GM18907 (cell line): ENCODE data around the gene ZNF701.
"Not testable (repeated sequence)": the region's sequence is repeated elsewhere in the genome, so short reads cannot be mapped to it uniquely, and the experiment has no call there.

ENCODE experiments used
- ATAC-seq: cut with Tn5 transposase; IDR thresholded peaks from one replicate; pipeline ENCODE4 v1.9.1; 2021; ENCODE audit warnings: mild to moderate bottlenecking, moderate library complexity; ENCODE audit not compliant: unreplicated experiment

ZNF701 gene

DNA sequence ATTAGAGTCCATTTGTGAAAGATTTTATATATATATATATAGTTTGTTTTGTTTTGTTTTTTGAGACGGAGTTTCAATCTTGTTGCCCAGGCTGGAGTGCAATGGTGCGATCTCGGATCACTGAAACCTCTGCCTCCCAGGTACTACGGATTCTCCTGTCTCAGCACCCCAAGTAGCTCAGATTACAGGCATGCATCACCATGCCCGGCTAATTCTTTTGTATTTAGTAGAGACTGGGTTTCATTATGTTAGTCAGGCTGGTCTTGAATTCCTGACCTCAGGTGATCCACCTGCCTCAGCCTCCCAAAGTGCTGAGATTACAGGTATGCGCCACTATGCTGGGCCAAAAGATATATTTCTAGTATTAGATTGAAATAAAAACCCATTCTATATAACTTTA lies 4.0 kb upstream of the ZNF701 start:
- ATAC-seq: no peak

DNA sequence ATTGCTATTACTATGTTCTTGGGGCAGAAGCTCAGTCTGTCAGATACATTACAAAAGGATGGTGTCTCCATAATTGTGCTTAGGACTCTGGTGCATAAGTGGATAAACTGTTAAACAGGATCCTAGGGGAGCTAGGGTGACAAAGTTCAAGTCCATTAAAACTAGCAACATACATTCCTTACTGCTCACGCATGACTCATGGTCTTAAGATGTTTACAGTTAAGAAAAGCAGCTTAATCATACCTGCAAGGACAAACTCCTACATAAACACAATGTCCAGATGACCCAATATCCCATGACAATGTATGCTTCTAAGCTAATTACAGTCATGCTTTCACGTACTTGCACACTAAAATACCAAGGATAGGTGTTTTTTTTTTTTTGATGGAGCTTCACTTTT lies 3.5 kb upstream of the ZNF701 start:
- no peak for ATAC-seq

DNA sequence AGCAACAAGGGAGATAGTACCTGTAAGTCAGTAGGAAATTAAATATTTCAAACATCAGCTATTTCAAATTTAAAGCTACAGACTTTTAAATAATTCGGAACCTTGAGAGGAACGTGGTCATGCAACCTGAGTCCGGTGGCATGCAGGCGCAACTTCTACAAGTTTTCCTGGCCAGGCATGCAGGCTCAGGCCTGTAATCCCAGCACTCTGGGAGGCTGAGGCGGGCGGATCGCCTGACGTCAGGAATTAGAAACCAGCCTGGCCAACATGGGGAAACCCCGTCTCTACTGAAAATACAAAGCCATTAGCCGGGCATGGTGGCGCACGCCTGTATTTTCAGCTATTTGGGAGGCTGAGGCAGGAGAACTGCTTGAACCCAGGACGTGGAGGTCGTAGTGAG lies 2.2 kb upstream of the ZNF701 start:
- no peak for ATAC-seq

DNA sequence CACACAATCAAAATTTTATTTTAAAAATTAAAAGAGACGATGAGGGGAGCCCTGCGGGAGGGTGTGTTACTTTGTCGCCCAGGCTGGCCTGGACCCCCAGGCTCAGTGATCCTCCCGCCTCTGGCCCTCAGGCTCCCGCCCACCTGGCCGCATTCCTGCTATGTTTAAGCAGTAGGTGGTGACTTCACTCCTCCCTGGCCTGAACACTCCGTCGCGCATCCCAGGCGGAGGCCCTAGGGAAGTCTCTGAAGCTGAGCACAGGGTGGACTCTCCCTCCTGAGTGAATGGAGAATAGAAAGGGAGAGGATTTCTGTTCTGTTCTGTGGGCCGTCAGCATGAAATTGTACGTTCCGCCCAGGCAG lies 468 bp upstream of the ZNF701 start:
- ATAC-seq: not testable (repeated sequence)

DNA sequence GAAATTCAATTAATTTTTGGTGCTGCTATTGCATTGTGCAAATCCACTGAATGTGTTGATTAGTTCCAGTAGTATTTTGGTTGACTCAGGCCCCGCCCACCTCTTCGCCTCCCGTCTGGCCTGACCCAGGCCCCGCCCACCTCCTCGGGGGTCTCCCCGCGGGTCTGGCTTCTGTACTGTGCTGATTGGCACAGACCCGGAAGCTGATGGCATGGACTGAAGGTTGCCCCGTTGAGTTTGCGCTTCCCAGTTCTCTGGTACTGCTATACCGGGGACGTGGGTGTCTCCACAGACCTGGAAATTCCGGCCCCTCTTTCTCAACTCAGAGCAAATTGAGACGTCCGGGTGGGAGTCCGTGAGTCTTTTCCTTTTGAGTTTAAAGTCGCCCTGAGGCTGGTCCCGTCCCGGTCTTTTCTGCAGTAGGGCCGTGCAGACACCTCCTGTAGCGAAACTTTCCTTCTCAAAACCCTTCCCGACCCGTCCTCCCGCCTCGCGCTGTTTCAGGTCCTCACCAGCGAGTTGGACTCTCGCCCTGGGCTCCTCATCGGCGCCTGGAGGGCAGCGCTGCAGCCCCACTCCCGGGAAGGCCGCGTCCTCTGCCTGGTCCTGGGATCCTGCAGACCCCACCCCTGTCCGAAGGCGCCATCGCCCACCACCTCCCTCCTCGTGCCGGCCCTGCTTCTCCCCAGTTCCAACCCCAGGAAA lies 14.8 kb downstream of the ZNF701 start:
- ATAC-seq: no peak

- ATAC-seq: no peak
These were observed 15.5 kb downstream of the ZNF701 start for GRCh38 chr19:52585604-52586003.

GRCh38 chr19:52590728-52591127 lies 20.6 kb downstream of the ZNF701 start:
- ATAC-seq: no peak

DNA sequence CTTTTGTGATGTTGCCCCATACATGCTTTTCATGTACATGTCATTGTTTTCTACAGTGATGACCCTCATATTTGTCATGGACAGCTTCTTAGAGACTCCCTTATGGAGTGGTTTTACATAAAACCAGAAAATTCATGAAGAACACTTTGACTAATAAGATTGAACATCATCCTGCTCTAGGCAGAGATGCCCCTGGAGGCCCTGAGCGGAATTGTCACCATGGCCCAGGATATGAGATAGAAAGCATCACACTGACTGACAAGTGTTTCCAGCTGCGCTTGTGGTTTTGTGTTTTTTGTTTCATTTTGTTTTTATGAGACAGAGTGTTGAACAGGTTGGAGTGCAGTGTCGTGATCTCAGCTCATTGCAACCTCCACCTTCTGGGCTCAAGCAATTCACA lies 22.2 kb downstream of the ZNF701 start:
- ATAC-seq: no peak

DNA sequence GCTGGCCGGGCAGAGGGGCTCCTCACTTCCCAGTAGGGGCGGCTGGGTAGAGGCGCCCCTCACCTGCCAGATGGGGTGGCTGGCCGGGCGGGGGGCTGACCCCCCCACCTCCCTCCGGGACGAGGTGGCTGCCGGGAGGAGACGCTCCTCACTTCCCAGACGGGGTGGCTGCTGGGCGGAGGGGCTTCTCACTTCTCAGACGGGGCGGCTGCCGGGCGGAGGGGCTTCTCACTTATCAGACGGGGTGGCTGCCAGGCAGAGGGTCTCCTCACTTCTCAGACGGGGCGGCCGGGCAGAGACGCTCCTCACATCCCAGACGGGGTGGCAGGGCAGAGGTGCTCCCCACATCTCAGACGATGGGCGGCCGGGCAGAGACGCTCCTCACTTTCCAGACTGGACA lies 23.4 kb downstream of the ZNF701 start:
- ATAC-seq: not testable (repeated sequence)

DNA sequence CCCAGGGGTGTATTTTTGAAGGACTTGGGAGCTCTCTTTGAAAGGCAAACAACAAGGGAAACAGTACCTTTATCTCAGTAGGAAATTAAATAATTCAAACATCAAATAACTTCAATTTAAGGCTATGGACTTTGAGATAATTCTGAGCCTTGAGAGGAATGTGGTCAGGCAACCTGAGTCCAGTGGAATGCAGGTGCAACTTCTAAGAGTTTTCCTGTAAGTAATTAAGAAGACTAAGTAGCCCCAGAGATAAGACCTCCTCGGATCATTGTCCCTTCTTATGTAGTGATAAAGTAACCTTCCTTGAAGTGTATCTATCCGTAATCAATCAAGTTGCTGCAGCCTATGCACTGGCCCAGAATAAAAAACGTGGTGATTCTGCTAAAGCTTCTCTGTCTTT lies 29.2 kb downstream of the ZNF701 start:
- no peak for ATAC-seq

DNA sequence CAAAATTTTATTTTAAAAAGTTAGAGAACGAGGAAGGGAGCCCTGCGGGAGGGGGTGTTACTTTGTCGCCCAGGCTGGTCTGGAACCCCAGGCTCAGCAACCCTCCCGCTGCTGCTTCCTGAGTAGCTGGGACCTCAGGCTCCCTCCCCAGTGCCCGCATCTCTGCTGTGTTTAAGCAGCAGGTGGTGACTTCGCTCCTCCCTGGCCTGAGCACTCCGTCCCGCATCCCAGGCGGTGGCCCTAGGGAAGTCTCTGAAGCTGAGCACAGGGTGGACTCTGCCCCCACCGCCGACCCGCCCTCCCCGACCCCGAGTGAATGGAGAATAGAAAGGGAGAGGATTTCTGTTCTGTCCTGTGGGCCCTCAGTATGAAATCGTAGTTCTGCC lies 30.5 kb downstream of the ZNF701 start:
- peak; percentile 29 for ATAC-seq

GRCh38 chr19:52601025-52601973 lies 31.2 kb downstream of the ZNF701 start:
- peak; percentile 87 for ATAC-seq

- not testable (repeated sequence) for ATAC-seq
These were observed 31.9 kb downstream of the ZNF701 start for GRCh38 chr19:52601974-52602366.

DNA sequence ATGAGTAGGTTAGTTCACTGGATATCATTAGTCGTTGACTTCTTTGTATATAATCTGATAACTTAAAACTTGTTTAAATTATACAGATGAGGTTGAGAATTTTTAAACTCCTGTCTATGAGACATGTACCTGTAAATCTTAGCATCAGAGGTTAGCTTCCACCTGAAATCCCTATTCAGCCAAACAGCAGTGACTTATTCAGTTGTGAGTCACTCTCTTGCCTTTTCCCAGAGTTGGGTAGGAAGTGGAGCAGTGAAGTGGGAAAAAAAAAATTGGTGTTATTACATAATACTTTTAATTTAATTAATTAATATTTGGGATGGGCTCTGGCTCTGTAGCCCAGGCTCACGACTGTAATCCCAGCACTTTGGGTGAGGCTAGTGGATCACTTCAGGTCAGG lies 32.9 kb downstream of the ZNF701 start:
- no peak for ATAC-seq

GRCh38 chr19:52603558-52604207 lies 33.6 kb downstream of the ZNF701 start:
- ATAC-seq: no peak

DNA sequence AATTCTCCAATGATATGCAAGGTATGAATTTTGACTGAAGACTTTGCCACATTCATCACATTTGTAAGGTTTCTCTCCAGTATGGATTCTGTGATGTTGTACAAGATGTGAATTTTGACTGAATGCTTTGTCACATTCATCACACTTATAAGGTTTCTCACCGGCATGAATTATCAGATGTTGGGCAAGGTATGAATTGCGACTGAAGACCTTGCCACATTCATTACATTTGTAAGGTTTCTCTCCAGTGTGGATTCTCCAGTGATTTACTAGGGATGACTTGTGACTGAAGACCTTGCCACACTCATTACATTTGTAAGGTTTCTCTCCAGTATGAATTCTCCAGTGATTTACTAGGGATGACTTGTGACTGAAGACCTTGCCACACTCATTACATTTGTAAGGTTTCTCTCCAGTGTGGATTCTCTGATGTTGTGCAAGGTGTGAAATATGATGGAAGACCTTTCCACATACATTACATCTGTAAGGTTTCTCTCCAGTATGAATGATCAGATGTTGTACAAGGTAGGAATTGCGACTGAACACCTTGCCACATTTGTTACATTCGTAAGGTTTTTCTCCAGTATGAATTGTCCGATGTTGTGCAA lies 43.3 kb downstream of the ZNF701 start:
- ATAC-seq: no peak

DNA sequence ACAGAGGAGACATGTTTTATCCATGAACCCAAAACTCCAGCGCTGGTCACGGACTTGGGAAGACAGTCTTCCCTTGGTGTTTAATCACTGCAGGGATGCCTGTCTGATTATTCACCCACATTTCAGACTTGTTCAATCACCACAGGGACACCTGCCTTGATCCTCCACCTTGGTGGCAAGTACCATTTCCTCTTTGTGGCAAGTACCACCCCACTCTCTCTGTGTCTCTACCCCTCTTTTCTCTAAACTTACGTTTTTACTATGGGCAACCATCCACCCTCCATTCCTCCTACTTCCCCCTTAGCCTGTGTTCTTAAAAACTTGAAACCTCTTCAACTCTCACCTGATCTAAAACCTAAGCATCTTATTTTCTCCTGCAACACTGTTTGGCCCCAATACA lies 51.3 kb downstream of the ZNF701 start:
- ATAC-seq: no peak

GRCh38 chr19:52622261-52622660 lies 52.2 kb downstream of the ZNF701 start:
- ATAC-seq: no peak

- ATAC-seq: no peak
These were observed 56.8 kb downstream of the ZNF701 start for GRCh38 chr19:52626915-52627314.

- not testable (repeated sequence) for ATAC-seq
These were observed 57.4 kb downstream of the ZNF701 start for GRCh38 chr19:52627441-52627840.
